Uterus (tissue), 4 donors: ENCODE data around the gene MEGF10. TPM values are rescaled to one million over a fixed set of nuclear protein-coding genes. Genes with fewer than 3 reads are reported as not detected.

ENCODE experiments used
- DNase-seq, 2 donors: peaks; one replicate each; pipeline ENCODE4 v3.0.0-alpha.2; 2019 to 2020
- H3K27ac ChIP-seq, 2 donors: fragments of 200-600 bp; sonication (generic); 1 replicate in 1 of 2; 2 replicates in 1 of 2; pipeline ENCODE4 v1.5.1; 2016 to 2018
- H3K27me3 ChIP-seq, 2 donors: fragments of 200-600 bp; sonication (generic); one replicate each; pipeline ENCODE4 v1.5.1; 2018 to 2019; ENCODE audit warnings: control low read depth in 1 of 2
- H3K36me3 ChIP-seq, 2 donors: fragments of 200-600 bp; sonication (generic); one replicate each; pipeline ENCODE4 v1.5.1; 2019; ENCODE audit warnings: control low read depth in 1 of 2
- H3K4me1 ChIP-seq, 2 donors: fragments of 200-600 bp; sonication (generic); one replicate each; pipeline ENCODE4 v1.5.1; 2018 to 2019; ENCODE audit warnings: control low read depth in 1 of 2
- H3K4me3 ChIP-seq, 2 donors: fragments of 200-600 bp; sonication (generic); 1 replicate in 1 of 2; 2 replicates in 1 of 2; pipeline ENCODE4 v1.5.1; 2018 to 2019; ENCODE audit warnings: mild to moderate bottlenecking in 1 of 2
- H3K9me3 ChIP-seq, 2 donors: fragments of 200-600 bp; sonication (generic); one replicate each; pipeline ENCODE4 v1.5.1; 2019; ENCODE audit warnings: control low read depth in 1 of 2
- CTCF ChIP-seq, 4 experiments: fragments of 200-600 bp in 2 of 4; fragments of 450-650 bp in 2 of 4; sonication (generic) in 2 of 4; IDR thresholded peaks; one replicate each; pipeline ENCODE4 v1.5.1; 2016 to 2019; ENCODE audit warnings: antibody characterized with exemption in 4 of 4, mild to moderate bottlenecking in 2 of 4, moderate library complexity in 1 of 4
- POLR2A ChIP-seq, 2 donors: fragments of 450-650 bp; IDR thresholded peaks; one replicate each; pipeline ENCODE4 v1.6.1; 2016; ENCODE audit warnings: antibody characterized with exemption in 2 of 2, mild to moderate bottlenecking in 1 of 2, moderate library complexity in 1 of 2
- intact Hi-C: fragments of 100-400 bp; cut with DNase I; formaldehyde crosslinking; loops from one replicate; pipeline ENCODE4 v1.15.1; 2023; ENCODE audit warnings: low total_unique reads
- total RNA-seq, 4 donors: library from RNA; depleted of rRNA in 3 of 4; stranded (reverse); fragments of >200 nt in 3 of 4; gene quantifications; one replicate each; pipeline versions ENCODE4 v1.1.0 to v1.2.4, GENCODE V29; 2014 to 2023
- donor health status: DM: yes; HTN: yes; CAD: no.

MEGF10 gene
- total RNA-seq, 4 donors from 2014 or later, result 0.26 to 3.5 (median 1.6) TPM; not detected in 1

DNA sequence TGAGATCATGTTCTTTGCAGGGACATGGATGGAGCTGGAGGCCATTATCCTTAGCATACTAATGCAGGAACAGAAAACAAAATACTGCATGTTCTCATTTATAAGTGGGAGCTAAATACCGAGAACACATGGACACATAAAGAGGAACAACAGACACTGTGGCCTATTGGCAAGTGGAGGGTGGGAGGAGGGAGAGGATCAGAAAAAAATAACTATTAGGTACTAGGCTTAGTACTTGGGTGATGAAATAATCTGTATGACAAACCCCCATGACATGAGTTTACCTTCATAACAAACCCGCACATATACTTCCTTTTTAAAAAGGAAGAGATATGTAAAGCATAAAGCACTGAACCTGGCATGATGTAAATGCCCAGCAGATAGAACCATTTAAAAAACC is 99.0 kb downstream of the MEGF10 start:
- H3K4me1 ChIP-seq, result no peaks in the 10 kb centered on the region
- H3K9me3 ChIP-seq, result no peaks in the 10 kb centered on the region
- no peak for DNase-seq
- H3K27me3 ChIP-seq, result no peaks in the 10 kb centered on the region
- no peaks in the 10 kb centered on the region for H3K36me3 ChIP-seq
- no peak overlapping the region for H3K4me3 ChIP-seq
- TF ChIP-seq CTCF (IDR thresholded peaks at IDR 0.05) (no peak), POLR2A (IDR thresholded peaks at IDR 0.05) (no peak)
- H3K27ac ChIP-seq, result no peak overlapping the region
- intact Hi-C loops, result no loop called here

GRCh38 chr5:127392762-127393161 is 102.2 kb downstream of the MEGF10 start:
- H3K4me3 ChIP-seq, result no peak overlapping the region
- no peaks in the 10 kb centered on the region for H3K4me1 ChIP-seq
- no peak overlapping the region for H3K27ac ChIP-seq
- no peaks in the 10 kb centered on the region for H3K27me3 ChIP-seq
- intact Hi-C loops, result no loop called here
- DNase-seq, result no peak
- H3K36me3 ChIP-seq, result no peaks in the 10 kb centered on the region
- H3K9me3 ChIP-seq, result no peaks in the 10 kb centered on the region
- no peak for TF ChIP-seq POLR2A (IDR thresholded peaks at IDR 0.05)
- no peak for TF ChIP-seq CTCF (IDR thresholded peaks at IDR 0.05)

DNA sequence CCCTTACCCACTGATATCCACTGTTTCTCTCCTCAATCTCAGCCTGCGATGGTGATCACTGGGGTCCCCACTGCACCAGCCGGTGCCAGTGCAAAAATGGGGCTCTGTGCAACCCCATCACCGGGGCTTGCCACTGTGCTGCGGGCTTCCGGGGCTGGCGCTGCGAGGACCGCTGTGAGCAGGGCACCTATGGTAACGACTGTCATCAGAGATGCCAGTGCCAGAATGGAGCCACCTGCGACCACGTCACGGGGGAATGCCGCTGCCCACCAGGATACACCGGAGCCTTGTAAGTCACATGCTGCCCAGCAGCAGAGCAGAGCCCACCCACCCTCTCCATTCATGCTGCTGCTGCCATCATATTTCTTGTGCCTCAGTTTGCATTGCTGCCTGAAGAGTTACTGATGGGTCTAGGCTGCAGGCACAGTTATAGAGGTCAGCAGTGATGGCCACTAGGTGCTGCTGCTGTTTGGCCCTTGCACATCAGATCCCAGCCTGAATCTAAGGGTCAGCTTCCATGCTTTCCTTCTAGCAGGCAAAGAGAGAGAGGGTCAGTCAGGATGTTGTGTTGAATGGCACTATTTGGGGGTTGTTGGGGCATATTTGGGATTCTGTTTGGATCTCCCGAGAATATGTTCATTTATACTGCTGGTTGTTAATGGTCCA is 106.0 kb downstream of the MEGF10 start:
- DNase-seq, result no peak
- no peaks in the 10 kb centered on the region for H3K27me3 ChIP-seq
- intact Hi-C loops, result no loop called here
- H3K4me3 ChIP-seq, result no peak overlapping the region
- TF ChIP-seq POLR2A (IDR thresholded peaks at IDR 0.05) (no peak), CTCF (IDR thresholded peaks at IDR 0.05) (no peak)
- no peaks in the 10 kb centered on the region for H3K36me3 ChIP-seq
- H3K9me3 ChIP-seq, result no peaks in the 10 kb centered on the region
- H3K4me1 ChIP-seq, result no peaks in the 10 kb centered on the region
- no peak overlapping the region for H3K27ac ChIP-seq

- Histone ChIP-seq H3K4me1 (no peaks in the 10 kb centered on the region), H3K9me3 (no peaks in the 10 kb centered on the region), H3K36me3 (no peaks in the 10 kb centered on the region), H3K27ac (no peak overlapping the region), H3K27me3 (no peaks in the 10 kb centered on the region), H3K4me3 (no peak overlapping the region)
- intact Hi-C loops, result no loop called here
- DNase-seq, result no peak
- TF ChIP-seq CTCF (IDR thresholded peaks at IDR 0.05), result no peak
- TF ChIP-seq POLR2A (IDR thresholded peaks at IDR 0.05), result no peak
Observed at GRCh38 chr5:127398508-127398907, 107.9 kb downstream of the MEGF10 start.

- H3K27me3 ChIP-seq, result no peaks in the 10 kb centered on the region
- TF ChIP-seq CTCF (IDR thresholded peaks at IDR 0.05) (no peak), POLR2A (IDR thresholded peaks at IDR 0.05) (no peak)
- no peak overlapping the region for H3K27ac ChIP-seq
- H3K9me3 ChIP-seq, result no peaks in the 10 kb centered on the region
- DNase-seq, result no peak
- no peaks in the 10 kb centered on the region for H3K4me1 ChIP-seq
- H3K4me3 ChIP-seq, result no peak overlapping the region
- intact Hi-C loops, result no loop called here
- no peaks in the 10 kb centered on the region for H3K36me3 ChIP-seq
Observed at GRCh38 chr5:127399068-127399467, 108.5 kb downstream of the MEGF10 start.
